Small intestine (tissue), 7 donors: ENCODE data around the gene PSORS1C2. TPM values are rescaled to one million over a fixed set of nuclear protein-coding genes. Genes with fewer than 3 reads are reported as not detected.

ENCODE experiments used
- DNase-seq, 2 donors: peaks; one replicate each; pipeline versions ENCODE4 v3.0.0 to v3.0.0-alpha.2; 2013
- FAIRE-seq: peaks from 2 replicates; lab custom pipeline; 2012; peaks lifted over from hg19 to GRCh38; lab: Jason Lieb, UNC
- H3K27ac ChIP-seq, 3 donors: one replicate each; pipeline ENCODE4 v1.5.1; 2013; ENCODE audit warnings: low read length in 2 of 3, mild to moderate bottlenecking in 2 of 3, control low read depth in 1 of 3, inconsistent platforms in 1 of 3, low read depth in 1 of 3, moderate library complexity in 1 of 3
- H3K27me3 ChIP-seq, 3 donors: one replicate each; pipeline ENCODE4 v1.6.1; 2013; ENCODE audit warnings: low read length in 3 of 3, inconsistent platforms in 1 of 3; ENCODE audit not compliant: control insufficient read depth in 3 of 3, insufficient read depth in 3 of 3
- H3K36me3 ChIP-seq, 3 donors: one replicate each; pipeline ENCODE4 v1.6.1; 2013; ENCODE audit warnings: low read length in 3 of 3, inconsistent platforms in 1 of 3, low read depth in 1 of 3, mild to moderate bottlenecking in 1 of 3, moderate library complexity in 1 of 3; ENCODE audit not compliant: control insufficient read depth in 3 of 3, insufficient read depth in 2 of 3
- H3K4me1 ChIP-seq, 3 donors: one replicate each; pipeline ENCODE4 v1.6.1; 2013; ENCODE audit warnings: low read length in 2 of 3, inconsistent platforms in 1 of 3, low read depth in 1 of 3, mild to moderate bottlenecking in 1 of 3, moderate library complexity in 1 of 3; ENCODE audit not compliant: control insufficient read depth in 3 of 3, insufficient read depth in 2 of 3
- H3K4me3 ChIP-seq, 3 donors: one replicate each; pipeline ENCODE4 v1.5.1; 2013; ENCODE audit warnings: low read length in 3 of 3, control low read depth in 1 of 3, inconsistent platforms in 1 of 3, low read depth in 1 of 3, mild to moderate bottlenecking in 1 of 3, moderate library complexity in 1 of 3
- H3K9me3 ChIP-seq, 2 donors: one replicate each; pipeline ENCODE4 v1.6.1; 2013; ENCODE audit warnings: low read depth in 1 of 2, low read length in 1 of 2; ENCODE audit not compliant: control insufficient read depth in 2 of 2, insufficient read depth in 1 of 2
- WGBS, 3 donors: extraction: QIAGEN DNeasy Blood & Tissue Kit; methylation state at CpG; one replicate each; pipeline ENCODE4 v1.1.7; 2013; 5-methylcytosine and 5-hydroxymethylcytosine counted together
- polyA plus RNA-seq, 4 donors: library from polyadenylated mRNA; stranded (reverse) in 3 of 4; unstranded in 1 of 4; fragments of 200-250 nt in 3 of 4; fragments of 120-200 nt in 1 of 4; gene quantifications; one replicate each; pipeline versions ENCODE4 v1.2.1 to v1.2.3, GENCODE V29; 2013
- donor health status: healthy with polysubstance abuse.
- donor health status: control.
- donor health status: control.
- donor health status: Bipolar disorder and iron deficiency.
- donor health status: healthy.

The PSORS1C2 gene
- polyA plus RNA-seq, 4 donors: not detected

GRCh38 chr6:31125586-31126363 is 13.1 kb downstream of the PSORS1C2 start:
- H3K27me3 ChIP-seq: peaks cover 0 to 15% (median 0%) of the 10 kb centered on the region in 3 donors
- 58 to 68% (median 60%) methylated on average over 12 of the region's 12 CpGs for WGBS, 3 donors
- DNase-seq (no peak), FAIRE-seq (no peak)
- H3K9me3 ChIP-seq: peaks cover 0 to 4% of the 10 kb centered on the region in 2 donors
- peaks cover 0 to 4% (median 3%) of the 10 kb centered on the region in 3 donors for H3K4me1 ChIP-seq
- no peak overlapping the region for H3K27ac ChIP-seq
- no peak overlapping the region for H3K4me3 ChIP-seq
- no peaks in the 10 kb centered on the region for H3K36me3 ChIP-seq

GRCh38 chr6:31125162-31125561 is 13.7 kb downstream of the PSORS1C2 start:
- DNase-seq (peak in 1 of 2 donors; percentile 31), FAIRE-seq (no peak)
- peaks cover 0 to 15% (median 0%) of the 10 kb centered on the region in 3 donors for H3K27me3 ChIP-seq
- no peak overlapping the region for H3K27ac ChIP-seq
- H3K9me3 ChIP-seq: peaks cover 0 to 4% of the 10 kb centered on the region in 2 donors
- H3K4me3 ChIP-seq: no peak overlapping the region
- H3K36me3 ChIP-seq: no peaks in the 10 kb centered on the region
- WGBS, 3 donors: 46 to 51% (median 48%) methylated on average over 7 to 8 of the region's 8 CpGs
- peaks cover 0 to 4% (median 3%) of the 10 kb centered on the region in 3 donors for H3K4me1 ChIP-seq

- WGBS, 3 donors: 27 to 49% (median 41%) methylated on average over 16 of the region's 16 CpGs
- Histone ChIP-seq H3K4me3 (no peak overlapping the region), H3K27ac (no peak overlapping the region), H3K4me1 (peaks cover 0 to 4% (median 3%) of the 10 kb centered on the region in 3 donors), H3K9me3 (peaks cover 0 to 4% of the 10 kb centered on the region in 2 donors), H3K36me3 (no peaks in the 10 kb centered on the region), H3K27me3 (peaks cover 0 to 1% (median 0%) of the 10 kb centered on the region in 3 donors)
- peak; percentile 56 to 59 for DNase-seq
- no peak for FAIRE-seq
Observed at GRCh38 chr6:31122791-31123706, 15.8 kb downstream of the PSORS1C2 start.

- H3K27ac ChIP-seq: no peak overlapping the region
- FAIRE-seq (no peak), DNase-seq (peak in 1 of 2 donors; percentile 40)
- H3K4me3 ChIP-seq: no peak overlapping the region
- no peaks in the 10 kb centered on the region for H3K4me1 ChIP-seq
- H3K27me3 ChIP-seq: peaks cover 0 to 7% (median 0%) of the 10 kb centered on the region in 3 donors
- H3K36me3 ChIP-seq: no peaks in the 10 kb centered on the region
- peaks cover 0 to 4% of the 10 kb centered on the region in 2 donors for H3K9me3 ChIP-seq
- 40 to 73% (median 52%) methylated on average over 11 to 12 of the region's 12 CpGs for WGBS, 3 donors
Observed at GRCh38 chr6:31121131-31121790, 17.6 kb downstream of the PSORS1C2 start.

- H3K27me3 ChIP-seq: peaks cover 0 to 7% (median 0%) of the 10 kb centered on the region in 3 donors
- no peak within 1 kb of the TSS for H3K27ac ChIP-seq
- 83 to 86% (median 85%) methylated on average over 19 to 26 of the region's 26 CpGs for WGBS, 3 donors
- FAIRE-seq: no peak
- H3K36me3 ChIP-seq: no peaks in the 10 kb centered on the region
- no peaks in the 10 kb centered on the region for H3K9me3 ChIP-seq
- H3K4me1 ChIP-seq: no peaks in the 10 kb centered on the region
- DNase-seq: no peak
- no peak within 1 kb of the TSS for H3K4me3 ChIP-seq
Observed at GRCh38 chr6:31120151-31120915, 18.5 kb downstream of the PSORS1C2 start, which contains the start of gene CDSN. Gene CDSN (minus strand): TSS chr6:31120446. CDS start chr6:31120419, 27 bp downstream.

GRCh38 chr6:31118178-31118577 is 20.7 kb downstream of the PSORS1C2 start:
- DNase-seq (no peak), FAIRE-seq (no peak)
- no peaks in the 10 kb centered on the region for H3K9me3 ChIP-seq
- no peaks in the 10 kb centered on the region for H3K36me3 ChIP-seq
- H3K27ac ChIP-seq: no peak overlapping the region
- WGBS, 3 donors: 77 to 88% (median 78%) methylated on average over 7 of the region's 7 CpGs
- no peak overlapping the region for H3K4me3 ChIP-seq
- peaks cover 0 to 7% (median 3%) of the 10 kb centered on the region in 3 donors for H3K4me1 ChIP-seq
- peaks cover 0 to 7% (median 0%) of the 10 kb centered on the region in 3 donors for H3K27me3 ChIP-seq

GRCh38 chr6:31116661-31117385 is 22.0 kb downstream of the PSORS1C2 start:
- WGBS, 3 donors: 80 to 85% (median 83%) methylated on average over 19 of the region's 19 CpGs
- no peaks in the 10 kb centered on the region for H3K9me3 ChIP-seq
- H3K4me1 ChIP-seq: peaks cover 0 to 7% (median 3%) of the 10 kb centered on the region in 3 donors
- H3K27ac ChIP-seq: no peak overlapping the region
- FAIRE-seq: no peak
- DNase-seq: no peak
- no peak overlapping the region for H3K4me3 ChIP-seq
- H3K27me3 ChIP-seq: peaks cover 0 to 7% (median 0%) of the 10 kb centered on the region in 3 donors
- no peaks in the 10 kb centered on the region for H3K36me3 ChIP-seq
